Stomach smooth muscle (tissue), 2 donors: ENCODE data around the gene ARHGAP42.

Experiments used
- H3K27ac ChIP-seq: one replicate; pipeline ENCODE4 v1.7.0; 2013; ENCODE audit warnings: mild to moderate bottlenecking, low read length, inconsistent platforms
- H3K27me3 ChIP-seq, 2 donors: one replicate each; pipeline ENCODE4 v1.7.0; 2013; ENCODE audit warnings: low read length in 2 of 2; ENCODE audit not compliant: insufficient read depth in 2 of 2, control insufficient read depth in 1 of 2
- H3K36me3 ChIP-seq, 2 donors: one replicate each; pipeline ENCODE4 v1.7.0; 2013; ENCODE audit warnings: low read length in 2 of 2; ENCODE audit not compliant: control insufficient read depth in 2 of 2, insufficient read depth in 2 of 2
- H3K4me1 ChIP-seq: one replicate; pipeline ENCODE4 v1.7.0; 2013; ENCODE audit warnings: low read length; ENCODE audit not compliant: control insufficient read depth, insufficient read depth
- H3K4me3 ChIP-seq, 2 donors: one replicate each; pipeline ENCODE4 v1.7.0; 2013; ENCODE audit warnings: low read length in 2 of 2
- H3K9ac ChIP-seq, 2 donors: one replicate each; pipeline ENCODE4 v1.7.0; 2013; ENCODE audit warnings: low read length in 2 of 2, mild to moderate bottlenecking in 1 of 2
- H3K9me3 ChIP-seq, 2 donors: one replicate each; pipeline ENCODE4 v1.7.0; 2013; ENCODE audit warnings: low read length in 2 of 2; ENCODE audit not compliant: control insufficient read depth in 2 of 2
- donor health status: healthy.
- donor health status: Pancreatic carcinoma.

Gene ARHGAP42

DNA sequence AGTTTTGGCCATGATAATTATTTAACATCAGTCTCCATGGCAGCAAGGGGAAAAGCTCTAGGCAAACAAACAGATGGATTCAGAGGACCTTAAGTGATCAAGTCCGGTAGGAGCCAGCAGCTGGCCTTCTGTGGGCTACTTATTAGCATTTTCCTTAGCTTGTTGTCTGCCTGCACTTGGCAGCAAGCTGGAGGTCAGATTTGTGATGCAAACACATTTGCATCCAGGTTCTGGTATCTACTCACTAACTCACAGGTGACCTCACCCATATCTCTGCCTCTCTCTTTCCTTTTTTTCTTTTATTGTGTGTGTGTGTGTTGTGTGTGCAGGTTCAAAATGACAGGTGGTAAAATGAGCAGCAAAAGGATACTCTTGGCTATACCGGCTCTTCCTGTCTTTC lies 32.3 kb downstream of the ARHGAP42 start:
- no peaks in the 10 kb centered on the region for H3K9me3 ChIP-seq
- H3K9ac ChIP-seq = peak overlapping the region in 1 of 2 donors; percentile 14
- H3K27ac ChIP-seq = peak overlapping the region; percentile 42
- no peaks in the 10 kb centered on the region for H3K36me3 ChIP-seq
- H3K4me1 ChIP-seq = peaks cover 10% of the 10 kb centered on the region
- peak overlapping the region in 1 of 2 donors; percentile 3 for H3K4me3 ChIP-seq
- no peaks in the 10 kb centered on the region for H3K27me3 ChIP-seq

DNA sequence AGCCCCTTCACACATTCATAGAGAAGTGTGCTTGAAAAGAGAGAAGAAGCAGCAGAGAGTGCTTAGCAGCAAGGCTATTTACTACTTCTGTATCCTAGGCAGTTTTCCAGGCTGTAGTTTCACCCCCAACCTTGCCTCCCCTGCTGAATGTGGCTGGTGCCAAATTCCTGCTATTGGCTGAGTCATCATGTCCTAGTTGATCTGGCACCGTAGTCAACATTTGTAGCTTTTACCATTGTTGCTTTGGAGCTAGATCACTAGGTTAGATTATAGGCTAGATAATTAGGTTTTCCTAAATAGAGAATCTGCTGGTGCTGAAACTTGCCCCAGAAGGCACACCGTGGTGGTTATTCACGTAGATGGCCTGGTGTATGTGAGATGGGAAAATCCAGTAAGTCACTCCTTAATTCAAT lies 32.7 kb downstream of the ARHGAP42 start:
- H3K9ac ChIP-seq = no peak overlapping the region
- H3K27ac ChIP-seq = peak overlapping the region; percentile 42
- H3K9me3 ChIP-seq = no peaks in the 10 kb centered on the region
- H3K36me3 ChIP-seq = no peaks in the 10 kb centered on the region
- H3K4me3 ChIP-seq = peak overlapping the region in 1 of 2 donors; percentile 3
- no peaks in the 10 kb centered on the region for H3K27me3 ChIP-seq
- peaks cover 10% of the 10 kb centered on the region for H3K4me1 ChIP-seq

DNA sequence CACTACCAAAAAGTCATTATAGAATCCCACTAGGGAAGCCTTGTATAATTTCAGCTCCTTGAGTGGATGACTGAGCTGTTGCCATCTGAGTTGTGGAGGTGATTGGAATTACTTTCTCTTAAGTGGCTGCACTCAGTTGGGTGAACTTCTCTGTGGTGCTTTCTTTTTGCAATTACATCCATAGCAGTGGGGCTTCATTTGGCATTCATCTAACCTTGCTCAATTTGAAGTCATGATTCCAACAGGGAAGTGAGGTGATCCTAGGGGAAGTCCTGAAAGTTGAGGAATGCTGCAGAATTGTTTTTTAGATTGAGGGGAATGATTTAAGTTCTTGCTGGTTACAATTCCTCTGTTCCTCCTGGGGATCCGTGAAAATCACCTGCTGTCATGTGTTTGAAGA lies 39.6 kb downstream of the ARHGAP42 start:
- H3K4me3 ChIP-seq = no peak overlapping the region
- H3K27me3 ChIP-seq = no peaks in the 10 kb centered on the region
- H3K4me1 ChIP-seq = peaks cover 2% of the 10 kb centered on the region
- H3K9me3 ChIP-seq = no peaks in the 10 kb centered on the region
- no peak overlapping the region for H3K9ac ChIP-seq
- no peaks in the 10 kb centered on the region for H3K36me3 ChIP-seq
- no peak overlapping the region for H3K27ac ChIP-seq

DNA sequence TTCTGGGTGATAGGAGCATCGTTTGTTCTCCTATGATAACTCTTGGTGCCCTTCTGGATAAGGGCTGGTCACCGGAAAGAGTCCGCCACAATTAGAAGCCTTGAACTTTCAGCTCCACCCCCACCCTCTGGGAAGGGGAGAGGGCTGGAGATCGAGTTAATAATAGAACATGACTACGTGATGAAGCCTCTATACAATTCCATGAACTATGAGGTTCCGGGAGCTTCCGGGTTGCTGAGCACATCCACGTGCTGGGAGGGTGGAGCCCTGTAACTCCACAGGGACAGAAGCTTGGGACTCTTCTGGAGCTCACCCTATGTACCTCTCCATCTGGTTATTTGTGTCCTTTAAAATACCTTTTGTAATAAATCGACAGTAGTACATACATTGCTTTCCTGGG lies 40.3 kb downstream of the ARHGAP42 start:
- Histone ChIP-seq H3K9ac (no peak overlapping the region), H3K9me3 (no peaks in the 10 kb centered on the region), H3K4me3 (no peak overlapping the region), H3K4me1 (peaks cover 2% of the 10 kb centered on the region), H3K27ac (no peak overlapping the region), H3K36me3 (no peaks in the 10 kb centered on the region), H3K27me3 (no peaks in the 10 kb centered on the region)

DNA sequence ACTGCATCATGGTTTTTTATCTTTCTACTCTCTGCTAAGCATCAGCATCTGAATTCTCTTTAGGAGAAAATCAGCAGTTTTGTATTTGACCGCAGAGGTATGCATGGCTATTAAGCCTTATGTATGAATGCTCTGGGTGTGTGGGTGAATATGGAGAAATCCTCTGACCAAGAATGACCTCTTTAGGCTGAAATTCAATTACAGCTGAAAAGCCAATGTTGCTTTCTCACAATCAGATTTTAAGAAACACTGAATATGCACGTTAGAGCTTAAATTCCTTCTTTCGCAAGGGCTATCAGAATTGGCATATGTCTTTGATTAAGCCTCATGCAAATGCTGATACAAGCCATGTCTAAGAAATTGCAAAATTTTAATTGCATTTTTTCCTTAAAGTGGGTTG lies 43.2 kb downstream of the ARHGAP42 start:
- H3K27ac ChIP-seq = no peak overlapping the region
- H3K9me3 ChIP-seq = no peaks in the 10 kb centered on the region
- H3K4me1 ChIP-seq = peaks cover 2% of the 10 kb centered on the region
- no peaks in the 10 kb centered on the region for H3K27me3 ChIP-seq
- no peaks in the 10 kb centered on the region for H3K36me3 ChIP-seq
- no peak overlapping the region for H3K4me3 ChIP-seq
- H3K9ac ChIP-seq = no peak overlapping the region

DNA sequence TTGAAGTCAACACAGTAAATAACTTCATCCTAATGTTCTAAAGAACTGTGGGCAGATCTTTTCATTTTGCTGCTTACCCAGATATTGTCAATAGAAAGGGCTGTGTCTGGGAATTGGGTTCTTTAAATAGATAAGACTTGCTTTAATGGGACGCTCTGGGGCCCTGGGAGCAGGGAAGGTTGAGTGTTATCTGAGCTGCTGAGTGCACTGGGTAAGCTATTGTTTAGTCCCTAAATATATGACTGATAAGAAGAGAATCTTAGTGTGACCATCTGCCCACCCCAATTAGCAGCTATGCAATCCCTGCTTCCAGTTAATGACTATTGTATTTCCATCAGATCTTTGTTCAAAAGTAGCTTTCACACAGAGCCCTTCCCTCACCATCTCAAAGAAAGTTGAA lies 44.4 kb downstream of the ARHGAP42 start:
- H3K27ac ChIP-seq = no peak overlapping the region
- no peak overlapping the region for H3K4me3 ChIP-seq

DNA sequence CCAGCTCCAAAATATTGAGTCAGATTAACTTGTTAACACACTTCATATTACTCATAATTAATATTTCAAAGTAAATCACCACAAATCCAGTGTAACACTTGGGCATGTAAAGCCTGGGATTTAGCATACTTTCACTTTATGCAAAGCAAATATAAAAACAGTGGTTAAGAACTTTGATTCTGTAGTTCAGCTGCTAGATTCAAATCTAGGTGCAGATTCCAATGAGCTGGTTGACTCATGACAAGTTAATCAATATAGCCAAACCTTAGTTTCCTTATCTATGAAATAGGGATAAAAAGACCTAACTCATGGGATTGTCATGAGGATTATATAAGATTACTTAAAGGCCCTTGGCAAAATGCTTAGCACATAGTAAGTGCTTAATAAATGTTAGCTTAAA lies 45.9 kb downstream of the ARHGAP42 start:
- Histone ChIP-seq H3K4me1 (no peaks in the 10 kb centered on the region), H3K27ac (no peak overlapping the region), H3K27me3 (no peaks in the 10 kb centered on the region), H3K9ac (no peak overlapping the region), H3K9me3 (no peaks in the 10 kb centered on the region), H3K4me3 (no peak overlapping the region), H3K36me3 (no peaks in the 10 kb centered on the region)

More for the DNA sequence above, 44.4 kb downstream of the ARHGAP42 start:
- H3K9me3 ChIP-seq = no peaks in the 10 kb centered on the region
- no peaks in the 10 kb centered on the region for H3K36me3 ChIP-seq
- H3K27me3 ChIP-seq = no peaks in the 10 kb centered on the region
- peaks cover 2% of the 10 kb centered on the region for H3K4me1 ChIP-seq
- H3K9ac ChIP-seq = no peak overlapping the region

DNA sequence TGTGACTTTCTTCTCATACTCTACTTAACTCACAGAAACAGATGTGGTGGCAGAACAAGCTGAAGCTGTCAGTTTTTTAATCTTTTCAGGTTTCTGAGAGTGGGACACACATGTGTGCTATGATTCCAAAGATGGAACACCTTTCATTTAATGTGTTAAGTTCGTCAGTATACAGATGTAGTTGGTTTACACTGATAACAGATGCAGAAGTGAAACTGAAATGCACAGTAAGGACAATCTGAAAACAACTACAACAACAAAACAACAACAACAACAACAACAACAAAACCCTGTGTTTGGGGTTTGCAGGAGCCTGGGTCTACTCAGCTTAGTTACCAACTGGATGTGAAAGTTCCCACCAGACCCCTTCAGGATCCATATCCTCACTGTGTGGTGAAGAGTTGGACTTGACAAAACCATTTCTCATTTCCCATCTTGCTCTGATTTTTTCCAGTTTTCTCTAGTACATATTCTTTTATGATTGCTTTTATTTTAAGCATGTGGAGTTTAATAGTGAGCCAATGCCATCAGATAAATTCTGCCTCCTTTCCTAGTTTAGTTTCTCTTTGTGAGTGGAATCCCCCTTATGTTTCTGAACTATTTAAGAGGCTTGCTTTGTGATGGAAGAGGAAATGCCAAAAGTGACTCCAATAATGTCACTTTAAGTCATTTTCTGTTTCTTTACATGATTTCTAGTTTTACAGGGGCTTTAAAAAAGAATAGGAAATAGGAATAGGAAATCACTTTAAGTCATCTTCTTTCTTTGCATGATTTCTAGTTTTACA lies 47.8 kb downstream of the ARHGAP42 start:
- no peak overlapping the region for H3K4me3 ChIP-seq
- H3K9ac ChIP-seq = no peak overlapping the region
- H3K4me1 ChIP-seq = peaks cover 4% of the 10 kb centered on the region
- H3K9me3 ChIP-seq = no peaks in the 10 kb centered on the region
- H3K27me3 ChIP-seq = no peaks in the 10 kb centered on the region
- H3K27ac ChIP-seq = no peak overlapping the region
- no peaks in the 10 kb centered on the region for H3K36me3 ChIP-seq

DNA sequence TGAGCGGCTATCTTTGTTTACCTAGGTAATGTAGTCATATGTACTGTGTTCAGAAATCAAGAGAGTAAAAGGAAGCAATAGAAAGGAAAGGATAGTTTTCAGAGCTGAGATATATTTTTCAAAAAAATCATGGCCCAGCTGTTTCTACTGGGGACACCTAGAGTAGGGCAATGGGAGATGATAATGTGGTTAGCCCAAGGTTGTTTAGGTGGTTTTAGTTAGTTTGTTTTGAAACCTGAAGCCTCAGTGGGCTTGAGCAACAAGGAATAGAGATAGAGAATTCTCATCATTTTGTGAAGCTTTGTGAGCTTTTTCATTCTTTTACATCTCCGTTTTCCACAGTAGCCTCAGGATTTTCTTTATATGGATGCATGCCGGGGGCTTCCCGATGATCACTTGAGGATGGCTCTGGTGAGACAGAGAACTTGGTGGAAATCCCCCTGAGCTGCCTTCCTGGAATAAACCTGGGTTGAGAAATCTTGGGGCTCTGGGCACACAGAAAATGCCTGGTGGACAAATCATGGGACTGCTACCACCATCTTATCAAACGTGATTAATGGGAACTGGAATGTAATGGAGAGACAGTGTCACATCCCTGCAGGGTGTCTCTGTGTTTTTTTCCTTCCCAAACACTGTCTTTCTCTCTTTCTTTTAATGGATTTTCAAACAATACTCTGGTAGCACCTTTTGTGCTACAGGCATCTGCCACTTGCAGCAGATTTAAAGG lies 49.0 kb downstream of the ARHGAP42 start:
- H3K4me1 ChIP-seq = peaks cover 4% of the 10 kb centered on the region
- H3K36me3 ChIP-seq = no peaks in the 10 kb centered on the region
- H3K9ac ChIP-seq = no peak overlapping the region
- H3K27me3 ChIP-seq = no peaks in the 10 kb centered on the region
- H3K4me3 ChIP-seq = no peak overlapping the region
- H3K27ac ChIP-seq = no peak overlapping the region
- H3K9me3 ChIP-seq = no peaks in the 10 kb centered on the region

DNA sequence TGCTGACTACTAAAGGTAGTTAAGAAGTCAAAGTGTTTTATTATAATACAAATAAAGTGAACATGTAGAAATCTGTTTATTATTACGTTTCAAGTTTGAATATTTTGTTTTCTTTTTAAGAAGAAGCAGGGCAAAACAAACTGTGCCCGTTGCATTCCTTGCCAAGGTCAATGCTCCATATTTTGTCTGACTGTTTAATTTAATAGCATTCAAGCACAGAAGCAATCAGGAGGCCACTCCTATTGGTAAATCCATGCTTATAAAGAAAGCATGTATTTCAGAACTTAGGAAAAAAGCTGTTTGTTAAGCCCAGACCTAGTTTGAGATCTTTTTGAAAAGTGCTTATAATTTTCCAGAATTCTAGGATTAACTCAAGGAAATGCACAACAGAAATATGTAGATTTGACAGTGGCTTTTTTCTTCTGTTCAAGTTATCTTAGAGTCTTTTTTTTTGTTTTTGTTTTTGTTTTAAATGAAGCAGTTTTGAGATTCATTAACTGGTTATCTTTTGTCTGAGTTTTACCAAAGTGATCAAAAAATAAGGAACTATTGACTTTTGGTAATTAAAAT lies 51.7 kb downstream of the ARHGAP42 start:
- Histone ChIP-seq H3K4me1 (peaks cover 4% of the 10 kb centered on the region), H3K36me3 (no peaks in the 10 kb centered on the region)

DNA sequence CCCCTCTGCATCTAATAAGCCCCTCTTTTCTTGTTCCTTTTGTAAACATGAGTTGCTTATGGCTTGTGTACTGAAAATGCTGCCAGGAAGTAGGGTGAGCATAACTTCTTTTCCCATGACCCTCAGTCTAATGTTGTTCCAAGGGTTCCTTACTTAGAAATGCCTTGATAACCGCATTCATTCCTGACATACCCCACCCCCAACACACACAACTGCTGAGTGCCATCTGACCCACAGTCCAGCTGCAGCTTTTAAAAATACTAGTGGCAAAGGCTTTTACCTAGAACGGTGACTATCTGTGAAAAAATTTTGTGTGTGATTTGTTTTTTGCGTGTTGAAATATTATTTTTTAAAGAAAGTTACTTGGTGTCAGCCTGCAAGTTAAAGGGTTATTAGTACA lies 52.6 kb downstream of the ARHGAP42 start:
- no peaks in the 10 kb centered on the region for H3K36me3 ChIP-seq
- no peak overlapping the region for H3K27ac ChIP-seq
- H3K9me3 ChIP-seq = no peaks in the 10 kb centered on the region
- H3K4me1 ChIP-seq = peaks cover 4% of the 10 kb centered on the region
- no peak overlapping the region for H3K4me3 ChIP-seq
- H3K27me3 ChIP-seq = no peaks in the 10 kb centered on the region
- no peak overlapping the region for H3K9ac ChIP-seq

More for the DNA sequence above, 51.7 kb downstream of the ARHGAP42 start:
- Histone ChIP-seq H3K9me3 (no peaks in the 10 kb centered on the region), H3K4me3 (no peak overlapping the region), H3K27ac (no peak overlapping the region), H3K27me3 (no peaks in the 10 kb centered on the region), H3K9ac (no peak overlapping the region)
